Neural cell (in vitro differentiated cells): ENCODE measurements around the gene HOXA7. TPM values are rescaled to one million over a fixed set of nuclear protein-coding genes. Genes with fewer than 3 reads are reported as not detected.

Source experiments
- H2AFZ ChIP-seq: fragments of 200-600, 300-800 bp; sonication (generic), shearing (Covaris generic); 2 replicates; pipeline ENCODE4 v1.6.0; 2014; ENCODE audit warnings: low read depth, mild to moderate bottlenecking, antibody characterized with exemption, low read length, moderate library complexity
- H3F3A ChIP-seq: fragments of 200-600 bp; shearing (Covaris generic); 2 replicates; pipeline ENCODE4 v1.6.1; 2016; ENCODE audit warnings: mild to moderate bottlenecking, moderate library complexity, mixed read lengths, antibody characterized with exemption, low read length; ENCODE audit not compliant: insufficient read depth, poor library complexity, severe bottlenecking
- H3K27ac ChIP-seq: fragments of 200-600, 300-800 bp; sonication (generic), shearing (Covaris generic); 2 replicates; pipeline ENCODE4 v1.5.1; 2014; ENCODE audit warnings: mild to moderate bottlenecking, low read length, moderate library complexity
- H3K27me3 ChIP-seq: fragments of 300-800, 200-600 bp; sonication (generic), shearing (Covaris generic); 2 replicates; pipeline ENCODE4 v1.6.0; 2014; ENCODE audit warnings: mild to moderate bottlenecking, low read depth, low read length, moderate library complexity; ENCODE audit not compliant: insufficient read depth
- H3K36me3 ChIP-seq: fragments of 300-800, 200-600 bp; sonication (generic), shearing (Covaris generic); 2 replicates; pipeline ENCODE4 v1.5.1; 2014; ENCODE audit warnings: mild to moderate bottlenecking, antibody characterized with exemption, low read length, moderate library complexity; ENCODE audit not compliant: insufficient read depth
- H3K4me2 ChIP-seq: fragments of 300-800, 200-600 bp; sonication (generic), shearing (Covaris generic); 2 replicates; pipeline ENCODE4 v1.6.0; 2014; ENCODE audit warnings: mild to moderate bottlenecking, low read length
- H3K4me3 ChIP-seq: fragments of 300-800, 200-600 bp; sonication (generic), shearing (Covaris generic); 2 replicates; pipeline ENCODE4 v1.5.1; 2014; ENCODE audit warnings: mild to moderate bottlenecking, low read length, moderate library complexity
- H3K79me2 ChIP-seq: fragments of 200-600 bp; shearing (Covaris generic); replicated peaks from 2 replicates; pipeline ENCODE4 v1.6.0; 2014; ENCODE audit warnings: mild to moderate bottlenecking, low read length, moderate library complexity; ENCODE audit not compliant: insufficient read depth
- H3K9ac ChIP-seq: fragments of 300-800, 200-600 bp; sonication (generic), shearing (Covaris generic); 2 replicates; pipeline ENCODE4 v1.6.1; 2016; ENCODE audit warnings: mild to moderate bottlenecking, low read length, mixed read lengths
- H3K9me2 ChIP-seq: fragments of 200-600 bp; shearing (Covaris generic); 2 replicates; pipeline ENCODE4 v1.6.1; 2016; ENCODE audit warnings: mild to moderate bottlenecking, low read length, mixed read lengths; ENCODE audit not compliant: insufficient read depth
- H3K9me3 ChIP-seq: fragments of 200-600, 300-800 bp; sonication (generic), shearing (Covaris generic); 2 replicates; pipeline ENCODE4 v1.6.1; 2016; ENCODE audit warnings: mild to moderate bottlenecking, mixed run types, low read length, moderate library complexity, mixed read lengths
- H4K20me1 ChIP-seq: fragments of 200-600 bp; shearing (Covaris generic); 2 replicates; pipeline ENCODE4 v1.6.1; 2016; ENCODE audit warnings: mild to moderate bottlenecking, mixed run types; ENCODE audit not compliant: insufficient read depth
- EZH2 ChIP-seq: fragments of 200-600, 300-800 bp; shearing (Covaris generic), sonication (generic); IDR thresholded peaks from 2 replicates; pipeline ENCODE4 v1.6.1; 2014; ENCODE audit warnings: antibody characterized with exemption, low read length, borderline replicate concordance, mild to moderate bottlenecking; ENCODE audit not compliant: insufficient read depth, poor library complexity, severe bottlenecking
- POLR2AphosphoS5 ChIP-seq: IDR thresholded peaks from 2 replicates; pipeline ENCODE4 v1.6.1; 2012
- RAD21 ChIP-seq: fragments of 450-650 bp; conservative IDR thresholded peaks from 2 replicates; pipeline ENCODE4 v1.6.1; 2014; ENCODE audit warnings: antibody characterized with exemption, mild to moderate bottlenecking, moderate library complexity
- TAF1 ChIP-seq: IDR thresholded peaks from 2 replicates; pipeline ENCODE4 v1.6.1; 2012; ENCODE audit warnings: low read depth
- polyA plus RNA-seq: library from polyadenylated mRNA; depleted of rRNA; stranded (reverse); fragments of >200 nt; gene quantifications from 2 replicates; pipeline ENCODE4 v1.2.3, GENCODE V29; 2014
- TF ChIP-seq, protein P1 (sequence below): fragments of 450-650 bp; IDR thresholded peaks from 2 replicates; pipeline ENCODE4 v1.5.1; 2014; ENCODE audit warnings: antibody characterized with exemption, mild to moderate bottlenecking, moderate library complexity; ENCODE audit not compliant: poor library complexity, severe bottlenecking

The HOXA7 gene
- polyA plus RNA-seq, 1 donor from 2014 or later, result not detected

DNA sequence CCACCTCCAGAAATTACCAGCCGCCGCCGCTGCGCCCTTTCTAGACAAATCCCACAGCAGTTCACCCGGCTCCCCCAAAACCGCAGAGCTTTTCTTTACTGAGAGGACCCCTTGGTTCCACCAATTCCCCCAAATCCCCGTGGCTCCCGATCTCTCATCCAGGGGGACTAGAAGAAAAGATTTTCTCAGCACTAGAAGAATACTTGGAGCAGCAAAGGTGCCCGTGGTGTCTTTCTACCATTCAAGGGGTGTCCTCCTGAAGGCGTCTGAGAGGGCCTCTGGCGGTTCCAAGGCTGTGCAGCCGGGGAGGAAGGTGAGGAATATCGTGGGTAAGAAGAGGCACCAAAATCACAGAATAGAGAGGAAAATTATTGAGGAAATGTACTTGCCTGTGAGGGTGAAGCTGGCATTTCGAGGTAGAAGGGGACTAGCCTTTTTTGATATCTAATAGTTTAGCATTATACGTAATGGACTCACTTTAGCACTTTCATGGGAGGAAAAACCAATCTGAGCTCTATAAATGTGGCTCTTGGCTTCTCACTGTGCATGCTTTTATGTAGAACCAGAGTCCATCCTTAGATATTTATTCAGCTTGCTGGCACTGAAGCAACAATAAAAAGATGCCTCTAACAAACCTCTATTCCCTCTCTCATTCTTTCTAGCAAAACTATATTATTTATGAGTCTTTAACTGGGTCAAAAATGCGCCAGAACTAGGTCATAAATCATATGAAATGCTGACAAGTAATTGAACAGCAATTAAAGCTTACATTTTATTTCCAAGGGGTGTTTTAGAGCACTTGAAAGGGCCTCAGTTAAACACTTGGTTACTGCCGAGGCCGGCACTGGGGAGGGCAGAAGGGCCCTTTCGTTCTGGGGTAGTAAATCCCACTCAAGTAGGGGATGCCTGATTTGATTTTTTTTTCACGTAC, 40.2 kb downstream of the HOXA7 start:
- Histone ChIP-seq H3K9me2 (no peaks in the 10 kb centered on the region), H3K4me3 (no peak overlapping the region), H3K79me2 (no peaks in the 10 kb centered on the region), H4K20me1 (no peaks in the 10 kb centered on the region), H3F3A (no peaks in the 10 kb centered on the region), H3K9ac (no peak overlapping the region), H2AFZ (no peak overlapping the region), H3K27ac (no peak overlapping the region), H3K4me2 (no peak overlapping the region), H3K36me3 (no peaks in the 10 kb centered on the region), H3K27me3 (peaks cover 96% of the 10 kb centered on the region), H3K9me3 (no peaks in the 10 kb centered on the region)
- peak; percentile 29 for TF ChIP-seq EZH2
- TF ChIP-seq, protein P1, sequence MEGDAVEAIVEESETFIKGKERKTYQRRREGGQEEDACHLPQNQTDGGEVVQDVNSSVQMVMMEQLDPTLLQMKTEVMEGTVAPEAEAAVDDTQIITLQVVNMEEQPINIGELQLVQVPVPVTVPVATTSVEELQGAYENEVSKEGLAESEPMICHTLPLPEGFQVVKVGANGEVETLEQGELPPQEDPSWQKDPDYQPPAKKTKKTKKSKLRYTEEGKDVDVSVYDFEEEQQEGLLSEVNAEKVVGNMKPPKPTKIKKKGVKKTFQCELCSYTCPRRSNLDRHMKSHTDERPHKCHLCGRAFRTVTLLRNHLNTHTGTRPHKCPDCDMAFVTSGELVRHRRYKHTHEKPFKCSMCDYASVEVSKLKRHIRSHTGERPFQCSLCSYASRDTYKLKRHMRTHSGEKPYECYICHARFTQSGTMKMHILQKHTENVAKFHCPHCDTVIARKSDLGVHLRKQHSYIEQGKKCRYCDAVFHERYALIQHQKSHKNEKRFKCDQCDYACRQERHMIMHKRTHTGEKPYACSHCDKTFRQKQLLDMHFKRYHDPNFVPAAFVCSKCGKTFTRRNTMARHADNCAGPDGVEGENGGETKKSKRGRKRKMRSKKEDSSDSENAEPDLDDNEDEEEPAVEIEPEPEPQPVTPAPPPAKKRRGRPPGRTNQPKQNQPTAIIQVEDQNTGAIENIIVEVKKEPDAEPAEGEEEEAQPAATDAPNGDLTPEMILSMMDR, result no peak
- TF ChIP-seq POLR2AphosphoS5, result no peak

DNA sequence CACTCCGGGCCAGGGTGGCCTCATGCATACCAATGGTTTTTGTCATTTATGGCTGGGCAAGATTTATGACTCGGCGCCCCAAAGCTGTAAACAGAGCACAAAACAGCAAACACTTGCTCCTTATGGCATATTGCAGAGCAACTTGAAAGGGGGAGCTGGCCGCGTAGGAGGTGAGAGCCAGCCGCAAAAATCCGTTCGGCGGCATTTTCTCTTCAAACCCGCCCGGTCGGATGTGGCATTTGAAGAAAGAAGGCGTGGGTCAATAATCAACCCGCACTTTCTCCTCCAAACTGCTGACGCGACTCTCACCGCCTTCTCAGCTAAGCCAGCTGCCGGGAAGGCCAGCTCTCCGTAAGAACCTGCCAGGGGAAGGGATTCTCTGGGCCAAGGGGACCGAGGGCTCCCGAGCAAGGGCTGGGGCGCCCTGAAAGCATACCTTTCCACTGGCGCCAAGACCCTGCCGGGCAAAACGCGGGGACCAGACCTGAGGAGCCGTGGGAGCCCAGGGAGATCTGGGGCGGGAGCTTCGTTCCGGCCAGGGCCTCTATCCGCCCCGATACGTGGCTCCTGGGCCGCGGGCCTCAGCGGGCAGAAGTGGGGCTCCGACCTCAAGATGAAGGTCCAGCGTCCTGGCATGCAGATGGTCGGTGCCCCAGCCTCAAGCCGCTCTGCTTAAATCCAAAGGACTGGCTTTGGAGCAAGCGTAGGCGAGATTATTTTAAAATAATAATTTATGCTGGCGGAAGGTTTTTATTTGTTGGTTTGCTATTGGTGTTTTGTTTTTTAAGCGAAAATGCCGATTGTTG, 41.1 kb downstream of the HOXA7 start:
- H3F3A ChIP-seq, result no peaks in the 10 kb centered on the region
- H2AFZ ChIP-seq, result no peak overlapping the region
- H3K27ac ChIP-seq, result no peak overlapping the region
- peaks cover 96% of the 10 kb centered on the region for H3K27me3 ChIP-seq
- no peaks in the 10 kb centered on the region for H4K20me1 ChIP-seq
- TF ChIP-seq EZH2 (peak; percentile 51), TAF1 (no peak)
- H3K9me2 ChIP-seq, result no peaks in the 10 kb centered on the region
- no peak overlapping the region for H3K9ac ChIP-seq
- no peak overlapping the region for H3K4me2 ChIP-seq
- H3K4me3 ChIP-seq, result no peak overlapping the region
- no peaks in the 10 kb centered on the region for H3K79me2 ChIP-seq
- no peaks in the 10 kb centered on the region for H3K36me3 ChIP-seq
- no peaks in the 10 kb centered on the region for H3K9me3 ChIP-seq

DNA sequence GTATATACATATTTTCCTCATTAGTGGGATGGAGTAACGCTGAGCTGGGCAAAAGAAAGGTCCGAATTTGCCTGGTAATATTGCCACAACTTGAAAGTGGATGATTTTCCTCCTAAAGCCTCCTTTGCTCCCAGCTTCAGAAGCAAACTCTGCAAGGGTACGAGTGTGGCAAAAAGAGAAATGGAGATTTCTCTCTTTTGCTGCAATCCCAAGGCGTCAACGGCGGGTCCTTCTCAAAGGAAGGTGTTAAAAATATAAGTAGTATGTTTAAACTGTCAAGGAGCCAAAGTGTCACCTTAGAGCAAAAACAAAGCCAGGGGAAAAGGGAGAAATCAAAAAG, 41.6 kb downstream of the HOXA7 start:
- Histone ChIP-seq H3K36me3 (no peaks in the 10 kb centered on the region), H3F3A (no peaks in the 10 kb centered on the region), H3K4me2 (no peak overlapping the region), H3K4me3 (no peak overlapping the region), H3K79me2 (no peaks in the 10 kb centered on the region), H3K9me2 (no peaks in the 10 kb centered on the region), H2AFZ (no peak overlapping the region), H3K27ac (no peak overlapping the region), H4K20me1 (no peaks in the 10 kb centered on the region), H3K9ac (no peak overlapping the region), H3K9me3 (no peaks in the 10 kb centered on the region), H3K27me3 (peaks cover 96% of the 10 kb centered on the region)
- no peak for TF ChIP-seq TAF1
- no peak for TF ChIP-seq RAD21
